Renal cortical epithelial cell (primary cell): Measurements from ENCODE around the gene KHSRP. TPM values are rescaled to one million over a fixed set of nuclear protein-coding genes. Genes with fewer than 3 reads are reported as not detected.

Experiments used
- total RNA-seq: library from RNA; depleted of rRNA; stranded (reverse); fragments of >200 nt; gene quantifications from 2 replicates; pipeline ENCODE4 v1.2.3, GENCODE V29; 2014

The KHSRP gene
- total RNA-seq, 1 donor from 2014 or later: 175 TPM

Other genes starting within 250 kb of the KHSRP start
- gene MLLT1, start 144.8 kb downstream of the KHSRP start, total RNA-seq: 1.7 and 5.4 TPM in 2 replicates
- gene ACER1, start 91.2 kb downstream of the KHSRP start, total RNA-seq: not detected in 2 replicates
- 53.5 and 57.3 TPM in 2 replicates for gene CLPP, start 63.3 kb downstream of the KHSRP start, total RNA-seq
- gene ALKBH7, start 52.0 kb downstream of the KHSRP start, total RNA-seq: 24.1 and 67.2 TPM in 2 replicates
- 0.69 and 2.2 TPM in 2 replicates for gene PSPN, start 48.9 kb downstream of the KHSRP start, total RNA-seq
- 31.4 and 74.6 TPM in 2 replicates for gene GTF2F1, start 31.6 kb downstream of the KHSRP start, total RNA-seq
- 0.10 TPM in 1 of 2 replicates, not detected in the other for gene SLC25A41, start 9.0 kb upstream of the KHSRP start, total RNA-seq
- gene SLC25A23, start 35.0 kb upstream of the KHSRP start, total RNA-seq: 53.0 and 161 TPM in 2 replicates
- 57.4 and 121 TPM in 2 replicates for gene CRB3, start 39.5 kb upstream of the KHSRP start, total RNA-seq
- gene DENND1C, start 57.0 kb upstream of the KHSRP start, total RNA-seq: 0.20 and 0.52 TPM in 2 replicates
- 0.87 and 6.8 TPM in 2 replicates for gene TUBB4A, start 77.5 kb upstream of the KHSRP start, total RNA-seq
- 7.4 and 30.9 TPM in 2 replicates for gene TNFSF9, start 106.2 kb upstream of the KHSRP start, total RNA-seq
- 26.0 and 112 TPM in 2 replicates for gene CD70, start 166.3 kb upstream of the KHSRP start, total RNA-seq
- 3.1 TPM in 1 of 2 replicates, not detected in the other for gene TNFSF14, start 245.3 kb upstream of the KHSRP start, total RNA-seq